BLaER1 treated with 17β-estradiol and CSF1 and Interleukin-3, amounts not matched to agents 10 nM and 100 nM (cell line): ENCODE results near the gene APOL6.

Experiments
- H3K27ac ChIP-seq, 11 experiments: shearing (Covaris generic); formaldehyde crosslinking; 2 replicates each; pipeline ENCODE4 v1.8.1; 2022
- H3K27me3 ChIP-seq, 11 experiments: shearing (Covaris generic); formaldehyde crosslinking; 2 replicates each; pipeline ENCODE4 v1.8.1; 2022
- H3K36me3 ChIP-seq, 11 experiments: shearing (Covaris generic); formaldehyde crosslinking; 2 replicates each; pipeline ENCODE4 v1.8.1; 2022
- H3K4me1 ChIP-seq, 10 experiments: shearing (Covaris generic); formaldehyde crosslinking; 2 replicates each; pipeline ENCODE4 v1.8.1; 2022
- H3K4me2 ChIP-seq, 11 experiments: shearing (Covaris generic); formaldehyde crosslinking; 2 replicates each; pipeline ENCODE4 v1.8.1; 2022
- H3K4me3 ChIP-seq, 10 experiments: shearing (Covaris generic); formaldehyde crosslinking; 2 replicates each; pipeline ENCODE4 v1.8.1; 2022
- H3K9ac ChIP-seq, 11 experiments: shearing (Covaris generic); formaldehyde crosslinking; 2 replicates each; pipeline ENCODE4 v1.8.1; 2022
- H3K9me3 ChIP-seq, 11 experiments: shearing (Covaris generic); formaldehyde crosslinking; replicated peaks in 1 of 11; 2 replicates each; pipeline ENCODE4 v1.8.1; 2022
- H4K20me1 ChIP-seq, 11 experiments: shearing (Covaris generic); formaldehyde crosslinking; 2 replicates each; pipeline ENCODE4 v1.8.1; 2022
- Cebpa-rat ChIP-seq, 11 experiments: shearing (Covaris generic); IDR thresholded peaks; 2 replicates each; pipeline ENCODE4 v1.8.1; 2022

APOL6 gene

GRCh38 chr22:35637254-35637653 is 11.0 kb upstream of the APOL6 start:
- H3K4me1 ChIP-seq: peaks cover 0 to 16% (median 7%) of the 10 kb centered on the region in 10 experiments; a peak in 12 of 20 replicates
- H3K27ac ChIP-seq: no peak overlapping the region
- no peaks in the 10 kb centered on the region for H3K9me3 ChIP-seq
- H4K20me1 ChIP-seq: no peaks in the 10 kb centered on the region
- H3K36me3 ChIP-seq: no peaks in the 10 kb centered on the region
- no peak overlapping the region for H3K4me3 ChIP-seq
- H3K27me3 ChIP-seq: no peaks in the 10 kb centered on the region
- TF ChIP-seq Cebpa-rat (IDR thresholded peaks at IDR 0.05): no peak
- no peak overlapping the region for H3K4me2 ChIP-seq
- H3K9ac ChIP-seq: no peak overlapping the region

DNA sequence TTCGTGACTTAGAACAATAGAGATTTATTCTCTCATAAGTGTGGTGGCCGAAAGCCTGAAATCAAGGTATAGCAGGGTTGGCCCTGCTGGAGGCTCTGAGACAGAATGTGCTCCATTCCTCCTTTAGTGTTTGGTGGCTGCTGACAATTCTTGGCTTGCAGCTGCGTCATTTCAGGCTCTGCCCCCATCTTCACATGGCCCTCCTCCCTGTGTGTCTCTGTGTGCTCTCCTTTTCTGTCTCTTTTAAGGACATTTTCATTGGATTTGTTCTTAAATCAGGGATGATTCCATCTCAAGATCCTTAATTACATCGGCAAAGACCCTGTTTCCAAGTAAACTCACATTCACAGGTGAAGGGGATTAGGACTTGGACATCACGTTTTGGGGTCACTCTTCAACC is 10.2 kb upstream of the APOL6 start:
- Histone ChIP-seq H3K4me1 (peaks cover 0 to 16% (median 7%) of the 10 kb centered on the region in 10 experiments; a peak in 12 of 20 replicates), H3K4me2 (no peak overlapping the region), H4K20me1 (no peaks in the 10 kb centered on the region), H3K9me3 (no peaks in the 10 kb centered on the region), H3K36me3 (no peaks in the 10 kb centered on the region), H3K27ac (no peak overlapping the region), H3K27me3 (no peaks in the 10 kb centered on the region), H3K4me3 (no peak overlapping the region), H3K9ac (no peak overlapping the region)
- no peak for TF ChIP-seq Cebpa-rat (IDR thresholded peaks at IDR 0.05)

DNA sequence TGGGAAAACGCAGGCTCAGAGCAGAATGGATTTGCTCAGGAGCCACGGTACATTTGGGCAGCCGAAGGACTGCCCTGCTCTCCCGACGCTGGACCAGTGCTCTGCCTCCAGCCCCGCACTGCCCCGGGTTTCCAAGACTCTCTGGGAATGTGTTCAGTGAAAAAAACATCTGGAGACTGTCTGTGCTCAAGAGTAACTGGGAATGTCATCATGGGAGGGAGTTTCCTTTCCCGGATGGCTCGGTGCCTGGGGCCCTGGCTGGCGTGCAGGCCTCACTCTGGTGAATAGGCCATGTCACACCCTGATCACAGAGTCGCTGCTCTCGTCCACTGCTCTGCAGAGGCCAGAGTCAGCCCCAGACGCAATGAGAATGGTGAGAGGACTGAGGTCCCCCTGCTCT is 9.8 kb upstream of the APOL6 start:
- Histone ChIP-seq H3K36me3 (no peaks in the 10 kb centered on the region), H3K4me2 (no peak overlapping the region), H3K4me3 (no peak overlapping the region), H3K4me1 (peaks cover 0 to 12% (median 7%) of the 10 kb centered on the region in 10 experiments; a peak in 12 of 20 replicates), H3K27ac (no peak overlapping the region), H3K9me3 (no peaks in the 10 kb centered on the region), H3K9ac (no peak overlapping the region), H3K27me3 (no peaks in the 10 kb centered on the region), H4K20me1 (no peaks in the 10 kb centered on the region)
- TF ChIP-seq Cebpa-rat (IDR thresholded peaks at IDR 0.05): no peak

DNA sequence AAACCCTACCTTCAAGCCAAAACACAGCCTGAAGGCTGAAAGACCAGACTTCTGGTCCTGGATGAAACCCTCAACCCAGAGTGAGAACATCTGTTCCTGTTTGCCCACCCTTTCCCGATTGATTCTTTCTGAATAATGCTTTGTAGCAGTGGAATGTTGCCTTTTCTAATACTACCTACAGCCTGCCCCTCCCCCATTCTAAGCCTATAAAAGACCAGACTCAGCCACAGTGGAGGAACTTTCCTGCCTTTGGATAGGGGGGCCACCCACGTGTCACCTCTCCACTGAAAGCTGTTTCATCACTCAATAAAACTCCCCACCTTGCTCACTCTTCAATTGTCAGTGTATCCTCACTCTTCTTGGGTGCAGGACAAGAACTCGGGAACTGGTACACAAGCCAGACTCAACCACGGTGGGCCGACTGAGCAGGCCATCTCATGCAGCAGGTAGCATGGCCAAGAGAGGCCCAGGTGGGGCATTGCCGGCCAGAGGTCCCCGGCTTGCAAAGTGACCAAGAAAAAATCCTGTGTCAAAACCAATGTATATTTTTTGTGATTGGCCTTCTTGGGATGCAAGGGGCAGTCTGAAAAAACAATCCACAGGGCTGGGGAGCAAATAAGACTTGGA is 6.6 kb upstream of the APOL6 start:
- no peak overlapping the region for H3K4me2 ChIP-seq
- H3K4me3 ChIP-seq: no peak overlapping the region
- no peak overlapping the region for H3K27ac ChIP-seq
- H3K36me3 ChIP-seq: no peaks in the 10 kb centered on the region
- H3K27me3 ChIP-seq: no peaks in the 10 kb centered on the region
- no peak overlapping the region for H3K9ac ChIP-seq
- no peaks in the 10 kb centered on the region for H3K9me3 ChIP-seq
- no peak for TF ChIP-seq Cebpa-rat (IDR thresholded peaks at IDR 0.05)
- H4K20me1 ChIP-seq: no peaks in the 10 kb centered on the region
- peaks cover 3 to 15% (median 5%) of the 10 kb centered on the region in 10 experiments for H3K4me1 ChIP-seq

DNA sequence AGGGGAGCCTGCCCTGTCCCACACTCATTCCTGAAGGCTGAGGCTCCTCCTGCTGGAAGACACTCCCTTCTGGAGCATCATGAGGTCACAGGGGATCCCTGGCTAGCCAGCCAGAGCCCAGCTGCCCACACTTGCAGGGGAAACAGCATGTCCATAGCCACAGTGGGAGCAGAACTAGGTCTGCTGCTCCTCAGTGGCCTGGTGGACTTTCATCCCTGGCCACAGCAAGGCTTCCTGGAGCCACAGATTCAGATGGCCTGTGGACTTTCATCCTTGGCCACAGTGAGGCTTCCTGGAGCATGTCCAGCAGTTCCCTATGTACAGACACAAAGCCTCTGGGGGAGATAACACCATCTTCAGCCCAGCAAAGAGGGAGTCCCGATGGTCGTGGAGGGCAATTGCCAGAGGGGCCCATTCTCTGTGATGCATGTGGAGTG is 5.9 kb upstream of the APOL6 start:
- Histone ChIP-seq H4K20me1 (no peaks in the 10 kb centered on the region), H3K9ac (no peak overlapping the region), H3K4me3 (no peak overlapping the region), H3K27ac (no peak overlapping the region), H3K36me3 (no peaks in the 10 kb centered on the region), H3K4me2 (no peak overlapping the region), H3K27me3 (no peaks in the 10 kb centered on the region), H3K4me1 (peaks cover 10 to 22% (median 12%) of the 10 kb centered on the region in 10 experiments), H3K9me3 (no peaks in the 10 kb centered on the region)
- no peak for TF ChIP-seq Cebpa-rat (IDR thresholded peaks at IDR 0.05)

DNA sequence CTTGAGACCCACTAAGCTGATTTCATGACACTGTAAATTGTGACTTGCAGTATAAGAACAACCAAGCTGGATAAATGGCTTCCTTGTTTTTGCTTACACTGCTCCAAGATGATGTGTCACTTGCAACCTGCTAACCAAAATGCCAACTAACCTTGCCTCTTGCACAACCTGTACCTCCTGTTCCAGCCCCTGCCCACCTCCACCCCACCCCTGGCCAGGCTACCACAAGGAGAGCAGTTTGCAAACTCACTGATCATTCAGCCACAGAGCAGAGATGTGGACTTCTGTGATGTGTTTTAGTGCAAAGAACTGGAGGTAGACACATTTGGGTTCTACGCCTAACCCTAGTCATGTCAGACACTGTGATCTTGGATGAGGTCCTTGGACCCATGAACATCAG is 4.3 kb upstream of the APOL6 start:
- Histone ChIP-seq H3K36me3 (no peaks in the 10 kb centered on the region), H3K27me3 (no peaks in the 10 kb centered on the region), H3K9me3 (no peaks in the 10 kb centered on the region), H3K4me2 (no peak overlapping the region), H3K4me3 (no peak overlapping the region), H4K20me1 (no peaks in the 10 kb centered on the region), H3K9ac (no peak overlapping the region), H3K27ac (no peak overlapping the region), H3K4me1 (peaks cover 17 to 34% (median 22%) of the 10 kb centered on the region in 10 experiments)
- no peak for TF ChIP-seq Cebpa-rat (IDR thresholded peaks at IDR 0.05)

DNA sequence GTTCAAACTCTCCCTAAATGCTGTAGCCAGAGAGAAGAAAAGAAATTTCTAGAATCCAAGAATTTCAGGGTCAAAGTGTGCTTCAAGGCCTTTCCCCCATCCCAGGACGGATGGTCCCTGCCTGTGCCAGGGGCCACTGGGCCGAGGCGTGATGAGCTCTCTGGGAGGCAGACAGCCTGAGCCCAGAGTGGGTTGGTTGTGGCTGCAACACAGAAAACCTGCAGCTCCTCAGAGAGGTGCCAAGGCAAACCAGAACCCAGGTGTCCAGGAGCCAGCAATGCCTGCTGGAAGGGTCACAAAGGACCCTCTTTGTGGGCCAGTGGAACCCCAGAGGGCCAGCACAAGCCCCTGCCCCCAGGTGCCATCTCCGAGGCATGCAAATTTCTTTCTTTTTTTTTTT is 2.6 kb upstream of the APOL6 start:
- Histone ChIP-seq H3K4me1 (peaks cover 28 to 47% (median 35%) of the 10 kb centered on the region in 10 experiments), H4K20me1 (no peaks in the 10 kb centered on the region; a peak in 2 of 22 replicates), H3K9ac (no peak overlapping the region), H3K36me3 (peaks cover 0 to 3% (median 0%) of the 10 kb centered on the region in 11 experiments; a peak in 3 of 22 replicates), H3K4me2 (peak overlapping the region in 2 of 11 experiments; percentile 4 to 90; a peak in 2 of 22 replicates), H3K27me3 (no peaks in the 10 kb centered on the region), H3K9me3 (peaks cover 0 to 4% (median 2%) of the 10 kb centered on the region in 11 experiments; a peak in 12 of 22 replicates), H3K4me3 (no peak overlapping the region), H3K27ac (peak overlapping the region in 2 of 11 experiments; percentile 38 to 47; a peak in 2 of 22 replicates)
- TF ChIP-seq Cebpa-rat (IDR thresholded peaks at IDR 0.05): no peak

- Histone ChIP-seq H3K4me3 (peak overlapping the region; percentile 71 to 85 (median 76)), H3K27me3 (no peaks in the 10 kb centered on the region), H3K27ac (peak overlapping the region; percentile 90 to 97 (median 93)), H3K36me3 (peaks cover 4 to 15% (median 12%) of the 10 kb centered on the region in 11 experiments; a peak in 16 of 22 replicates), H3K9ac (peak overlapping the region; percentile 87 to 93 (median 90)), H3K4me2 (peak overlapping the region; percentile 87 to 95 (median 90)), H3K4me1 (peaks cover 28 to 47% (median 35%) of the 10 kb centered on the region in 10 experiments), H3K9me3 (peaks cover 7 to 19% (median 10%) of the 10 kb centered on the region in 11 experiments; a peak in 20 of 22 replicates), H4K20me1 (peaks cover 0 to 8% (median 5%) of the 10 kb centered on the region in 11 experiments; a peak in 9 of 22 replicates)
- TF ChIP-seq Cebpa-rat (IDR thresholded peaks at IDR 0.05): no peak
Observed at GRCh38 chr22:35649026-35649553, 844 bp downstream of the APOL6 start.

GRCh38 chr22:35649636-35650250 is 1.5 kb downstream of the APOL6 start:
- TF ChIP-seq Cebpa-rat (IDR thresholded peaks at IDR 0.05): no peak
- peaks cover 28 to 47% (median 35%) of the 10 kb centered on the region in 10 experiments for H3K4me1 ChIP-seq
- H3K9ac ChIP-seq: peak overlapping the region; percentile 87 to 93 (median 90); a peak in 19 of 22 replicates
- no peaks in the 10 kb centered on the region for H3K27me3 ChIP-seq
- peak overlapping the region in 9 of 11 experiments; percentile 90 to 97 (median 93); a peak in 15 of 22 replicates for H3K27ac ChIP-seq
- peaks cover 7 to 20% (median 10%) of the 10 kb centered on the region in 11 experiments; a peak in 20 of 22 replicates for H3K9me3 ChIP-seq
- peak overlapping the region; percentile 87 to 95 (median 90) for H3K4me2 ChIP-seq
- peaks cover 4 to 19% (median 16%) of the 10 kb centered on the region in 11 experiments; a peak in 17 of 22 replicates for H3K36me3 ChIP-seq
- peaks cover 0 to 13% (median 5%) of the 10 kb centered on the region in 11 experiments; a peak in 9 of 22 replicates for H4K20me1 ChIP-seq
- H3K4me3 ChIP-seq: peak overlapping the region; percentile 71 to 85 (median 76)
